ENCODE results near the gene ALPK3. TPM values are rescaled to one million over a fixed set of nuclear protein-coding genes. Genes with fewer than 3 reads are reported as not detected.

ALPK3 gene
- total and polyA plus RNA-seq, 2 experiments from 2014 or later, result 3.7 to 29.7 TPM

DNA sequence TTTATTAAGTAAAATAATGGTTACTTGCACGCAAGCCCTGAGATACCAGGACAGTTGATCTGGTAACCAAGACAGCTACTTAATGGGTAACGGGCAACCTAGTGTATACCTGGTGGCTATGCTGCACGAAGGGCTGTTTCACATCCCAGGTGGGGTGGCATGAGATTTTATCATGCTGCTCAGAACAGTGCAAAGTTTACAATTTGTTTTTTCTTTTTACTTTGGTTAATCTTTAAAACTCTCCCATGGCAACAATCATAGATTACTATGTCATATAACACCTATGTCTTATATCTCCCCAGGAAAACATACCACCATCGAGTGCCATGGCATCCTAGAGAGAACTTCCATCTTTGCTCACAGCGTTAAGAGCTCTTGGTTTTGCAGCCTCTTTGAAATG is 35.1 kb downstream of the ALPK3 start (continued):
- TF ChIP-seq REST (IDR thresholded peaks at IDR 0.05; ENCODE audit: unreplicated experiment), result no peak

DNA sequence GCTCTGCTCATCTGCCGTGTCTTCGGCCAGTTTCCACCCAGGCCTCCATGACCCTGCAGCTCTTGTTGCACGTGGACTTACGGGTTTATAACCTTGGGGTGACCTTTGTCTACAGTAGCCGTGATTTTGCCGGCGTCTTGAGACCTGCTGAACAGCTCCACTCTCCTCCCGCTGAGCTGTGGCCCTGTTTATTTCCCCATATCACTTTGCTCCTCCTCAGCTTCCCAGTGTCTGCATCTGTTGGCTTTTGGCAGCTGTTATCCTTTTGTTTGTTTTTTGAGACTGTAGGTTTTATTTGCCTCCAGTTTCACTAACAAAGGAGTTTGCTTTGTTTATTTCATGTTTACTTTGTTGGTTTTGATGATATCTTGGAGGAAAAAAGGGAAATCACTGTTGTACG is 38.0 kb downstream of the ALPK3 start:
- no peak for TF ChIP-seq REST (IDR thresholded peaks at IDR 0.05; ENCODE audit: unreplicated experiment)
- no peak for TF ChIP-seq EZH2 (IDR thresholded peaks at IDR 0.05; ENCODE audit: low read depth, unreplicated experiment)
- Mint-ChIP-seq H3K4me1 (no peaks in the 10 kb centered on the region; the same call in 2 of the 3 replicates), H3K9me3 (no peaks in the 10 kb centered on the region; the same call in 2 of the 3 replicates), H3K36me3 (ENCODE audit: low read depth) (peaks cover 5% of the 10 kb centered on the region; the same call in 2 of the 3 replicates), H3K27me3 (ENCODE audit: insufficient read depth, low read depth, poor library complexity) (peaks cover 1% of the 10 kb centered on the region), H3K4me3 (no peak overlapping the region), H3K27ac (no peak overlapping the region)
- Histone ChIP-seq H3K36me3 (ENCODE audit: insufficient read depth) (no peaks in the 10 kb centered on the region), H3K4me1 (ENCODE audit: insufficient read depth) (no peaks in the 10 kb centered on the region), H4K20me1 (replicated peaks; ENCODE audit: insufficient read depth) (no peaks in the 10 kb centered on the region), H3F3A (replicated peaks; ENCODE audit: low read depth) (no peaks in the 10 kb centered on the region), H2AFZ (no peak overlapping the region), H3K4me3 (no peak overlapping the region), H3K9me2 (ENCODE audit: insufficient read depth) (no peaks in the 10 kb centered on the region), H3K79me2 (replicated peaks; ENCODE audit: insufficient read depth) (no peaks in the 10 kb centered on the region), H3K4me2 (no peak overlapping the region), H3K27me3 (ENCODE audit: insufficient read depth) (no peaks in the 10 kb centered on the region), H3K27ac (ENCODE audit: low read depth) (no peak overlapping the region)
- DNase-seq (ENCODE audit: low spot score) (no peak), ATAC-seq (no peak)

DNA sequence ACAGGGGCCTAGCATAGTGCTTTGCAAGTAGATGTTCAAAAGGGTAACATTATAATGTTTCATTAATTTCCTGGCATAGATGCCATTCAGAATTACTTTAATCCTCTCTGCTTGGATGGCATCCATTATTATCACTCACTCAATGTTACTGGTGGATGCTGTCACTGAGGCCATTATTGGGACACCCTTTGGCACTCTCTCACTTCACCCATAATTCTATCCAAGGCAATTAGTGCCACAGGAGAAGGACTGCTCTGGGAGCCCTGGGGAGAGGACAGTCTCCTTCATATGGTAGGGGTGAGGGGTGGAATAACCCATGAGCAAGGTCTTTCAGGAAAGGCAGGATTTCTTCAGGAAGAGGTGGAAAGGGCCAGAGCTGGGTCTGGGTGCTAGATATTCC is 38.6 kb downstream of the ALPK3 start:
- ATAC-seq, result no peak
- H3K36me3 Mint-ChIP-seq (ENCODE audit: low read depth), result peaks cover 5% of the 10 kb centered on the region; the same call in 2 of the 3 replicates
- Histone ChIP-seq H3K9me2 (ENCODE audit: insufficient read depth) (no peaks in the 10 kb centered on the region), H3K4me1 (ENCODE audit: insufficient read depth) (no peaks in the 10 kb centered on the region), H3F3A (replicated peaks; ENCODE audit: low read depth) (no peaks in the 10 kb centered on the region), H2AFZ (no peak overlapping the region), H3K4me2 (no peak overlapping the region), H3K27ac (ENCODE audit: low read depth) (no peak overlapping the region), H4K20me1 (replicated peaks; ENCODE audit: insufficient read depth) (no peaks in the 10 kb centered on the region), H3K79me2 (replicated peaks; ENCODE audit: insufficient read depth) (no peaks in the 10 kb centered on the region), H3K4me3 (no peak overlapping the region), H3K36me3 (ENCODE audit: insufficient read depth) (no peaks in the 10 kb centered on the region), H3K27me3 (ENCODE audit: insufficient read depth) (no peaks in the 10 kb centered on the region)
- no peaks in the 10 kb centered on the region; the same call in 2 of the 3 replicates for H3K9me3 Mint-ChIP-seq
- H3K4me3 Mint-ChIP-seq, result no peak overlapping the region
- peaks cover 1% of the 10 kb centered on the region for H3K27me3 Mint-ChIP-seq (ENCODE audit: insufficient read depth, low read depth, poor library complexity)
- no peak overlapping the region for H3K27ac Mint-ChIP-seq
- H3K4me1 Mint-ChIP-seq, result no peaks in the 10 kb centered on the region; the same call in 2 of the 3 replicates
- DNase-seq (ENCODE audit: low spot score), result no peak
- TF ChIP-seq, protein P1, sequence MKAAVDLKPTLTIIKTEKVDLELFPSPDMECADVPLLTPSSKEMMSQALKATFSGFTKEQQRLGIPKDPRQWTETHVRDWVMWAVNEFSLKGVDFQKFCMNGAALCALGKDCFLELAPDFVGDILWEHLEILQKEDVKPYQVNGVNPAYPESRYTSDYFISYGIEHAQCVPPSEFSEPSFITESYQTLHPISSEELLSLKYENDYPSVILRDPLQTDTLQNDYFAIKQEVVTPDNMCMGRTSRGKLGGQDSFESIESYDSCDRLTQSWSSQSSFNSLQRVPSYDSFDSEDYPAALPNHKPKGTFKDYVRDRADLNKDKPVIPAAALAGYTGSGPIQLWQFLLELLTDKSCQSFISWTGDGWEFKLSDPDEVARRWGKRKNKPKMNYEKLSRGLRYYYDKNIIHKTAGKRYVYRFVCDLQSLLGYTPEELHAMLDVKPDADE (IDR thresholded peaks at IDR 0.05), result no peak
- TF ChIP-seq ZNF462 (CRISPR knock-in tag; IDR thresholded peaks at IDR 0.05), result no peak

Data from GM23338 (cell line).